ENCODE data around the gene THSD4.
A peak's percentile ranks its signal among the peaks of the same experiment; 100 is the strongest.
"Not testable (repeated sequence)": the region's sequence is repeated elsewhere in the genome, so short reads cannot be mapped to it uniquely, and the experiment has no call there.

Gene THSD4

DNA sequence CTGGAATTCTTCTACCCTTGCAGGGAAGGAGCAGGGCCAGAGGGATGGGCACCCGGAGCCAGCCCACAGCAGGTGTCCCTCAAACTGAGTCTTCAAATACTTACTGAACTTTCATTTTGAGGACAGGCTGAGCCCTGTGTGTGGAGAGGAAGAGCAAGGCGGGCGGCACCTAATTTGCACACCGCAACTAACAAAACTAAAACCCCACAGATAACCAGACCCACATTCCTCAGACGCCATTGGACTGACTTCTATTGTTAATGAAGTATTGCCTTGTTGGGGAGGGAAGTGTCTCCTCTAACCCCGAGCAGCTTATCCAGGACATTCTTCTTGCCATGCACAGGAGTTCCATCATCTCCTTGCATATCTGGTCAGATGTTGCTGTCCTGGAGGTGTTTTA is 589.9 kb downstream of the THSD4 start:
- DNase-seq (ENCODE audit: low read depth in 4 of 4, low spot score in 1 of 4), result no peak

DNA sequence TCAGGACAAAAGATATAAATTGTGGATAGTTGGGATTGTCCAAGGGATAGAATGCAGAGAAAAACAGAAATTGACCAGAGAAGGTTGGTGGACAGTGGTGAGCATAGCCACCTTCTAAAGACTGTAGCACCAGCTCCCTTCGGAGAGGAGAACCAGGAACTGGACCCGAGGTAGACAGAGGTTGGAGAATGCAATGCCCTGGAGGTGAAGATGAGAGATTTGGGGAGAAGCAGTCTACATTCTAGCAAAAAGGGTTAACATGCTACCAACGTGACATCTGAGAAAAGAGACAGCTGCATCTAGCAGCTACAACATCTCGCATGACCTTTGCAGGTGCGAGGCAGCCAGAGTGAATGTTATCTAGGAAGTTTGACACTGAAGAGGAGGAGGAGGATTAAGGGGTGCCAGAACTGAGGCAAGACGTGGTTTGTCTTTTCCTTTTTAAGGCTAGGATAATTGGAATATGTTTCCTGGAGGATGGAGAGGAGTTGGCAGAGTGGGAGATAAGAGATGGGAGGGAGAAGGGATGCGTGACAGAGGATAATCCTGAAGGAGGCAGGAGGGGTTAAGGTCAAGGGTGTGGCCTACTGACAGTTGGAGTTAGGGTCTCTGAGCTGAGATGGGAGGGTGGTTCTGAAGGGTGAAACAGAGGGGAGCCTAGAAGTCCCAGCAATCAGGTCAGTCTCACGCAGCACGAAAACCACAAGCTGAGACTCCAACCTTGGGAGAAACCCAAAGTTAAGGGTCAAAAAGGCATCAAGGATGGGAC is 591.4 kb downstream of the THSD4 start:
- no peak for DNase-seq (ENCODE audit: low read depth in 4 of 4, low spot score in 1 of 4)

DNA sequence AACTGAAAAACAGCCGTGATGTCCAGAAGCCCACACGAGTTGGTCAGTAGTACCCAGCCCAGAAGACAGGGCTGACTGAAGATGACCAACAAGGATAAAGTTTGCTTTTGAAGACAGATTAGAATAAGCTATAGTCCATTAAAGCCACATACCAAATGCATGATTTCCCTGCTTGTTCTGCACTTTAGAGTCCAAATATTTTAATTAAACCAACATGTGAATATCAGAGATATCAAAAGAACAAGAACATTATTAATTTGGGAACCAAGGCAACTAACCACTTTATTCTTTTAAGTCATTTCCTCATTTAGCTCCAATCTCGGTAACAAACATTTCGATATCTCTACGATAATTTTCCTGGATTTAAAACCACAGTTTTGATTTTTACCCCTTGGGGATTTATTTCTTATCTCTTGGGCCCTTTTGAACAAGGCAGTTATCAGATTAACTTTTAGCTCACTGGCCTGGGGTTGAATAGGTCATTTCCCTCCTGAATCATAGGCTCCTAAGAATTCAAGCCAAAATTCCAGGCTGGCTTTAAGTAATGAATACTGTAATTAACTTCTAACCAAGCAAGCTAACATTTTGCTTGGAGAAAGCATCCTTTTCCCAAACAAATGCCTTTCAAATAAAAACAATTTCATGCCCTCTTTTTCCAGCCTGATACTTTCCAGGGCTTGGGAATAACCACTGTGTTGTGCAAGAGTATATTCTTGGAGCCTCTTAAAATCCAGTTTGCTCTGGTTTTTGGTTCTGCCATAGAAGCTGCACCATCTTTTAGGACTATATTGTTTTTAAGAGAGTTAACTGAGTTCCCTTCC is 592.2 kb downstream of the THSD4 start:
- no peak for DNase-seq (ENCODE audit: low read depth in 4 of 4, low spot score in 1 of 4)

DNA sequence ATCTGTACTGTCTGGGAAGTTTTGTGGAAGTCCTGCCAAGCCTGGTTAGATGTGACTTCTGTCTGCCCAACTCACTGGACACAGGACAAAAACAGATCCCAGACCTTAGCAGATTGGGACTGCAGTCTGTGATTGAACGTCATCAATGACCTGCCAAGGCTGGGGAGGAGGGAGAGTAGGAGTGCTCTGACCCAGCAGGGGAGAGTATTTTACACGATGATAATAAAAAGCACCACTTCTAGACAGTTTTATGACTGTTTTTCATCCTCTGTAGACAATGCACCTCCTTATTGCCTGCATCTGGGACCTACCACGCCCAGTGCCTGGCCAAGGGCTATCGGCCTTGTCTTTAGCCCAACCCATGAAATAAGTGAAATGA is 592.8 kb downstream of the THSD4 start:
- no peak for DNase-seq (ENCODE audit: low read depth in 4 of 4, low spot score in 1 of 4)

DNA sequence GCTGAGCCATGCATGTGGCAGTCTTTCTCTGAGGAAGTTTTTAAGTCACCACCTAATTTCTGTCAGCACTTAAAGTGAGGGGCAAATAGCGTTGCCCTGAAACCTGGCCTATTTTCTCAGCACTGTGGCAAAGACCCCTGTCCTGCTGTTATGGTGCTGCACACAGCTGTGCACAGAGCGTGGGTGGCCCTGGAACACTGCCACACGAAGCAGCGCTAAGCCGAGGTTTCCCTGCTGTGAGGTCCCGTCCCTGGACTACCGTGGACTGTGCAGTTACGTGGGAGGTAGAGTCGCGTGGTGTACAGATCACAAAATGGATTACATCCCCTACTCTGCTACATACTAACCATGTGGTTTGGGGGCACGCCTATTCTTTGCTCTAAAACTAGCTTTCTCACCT is 593.5 kb downstream of the THSD4 start:
- DNase-seq (ENCODE audit: low read depth in 4 of 4, low spot score in 1 of 4), result no peak

DNA sequence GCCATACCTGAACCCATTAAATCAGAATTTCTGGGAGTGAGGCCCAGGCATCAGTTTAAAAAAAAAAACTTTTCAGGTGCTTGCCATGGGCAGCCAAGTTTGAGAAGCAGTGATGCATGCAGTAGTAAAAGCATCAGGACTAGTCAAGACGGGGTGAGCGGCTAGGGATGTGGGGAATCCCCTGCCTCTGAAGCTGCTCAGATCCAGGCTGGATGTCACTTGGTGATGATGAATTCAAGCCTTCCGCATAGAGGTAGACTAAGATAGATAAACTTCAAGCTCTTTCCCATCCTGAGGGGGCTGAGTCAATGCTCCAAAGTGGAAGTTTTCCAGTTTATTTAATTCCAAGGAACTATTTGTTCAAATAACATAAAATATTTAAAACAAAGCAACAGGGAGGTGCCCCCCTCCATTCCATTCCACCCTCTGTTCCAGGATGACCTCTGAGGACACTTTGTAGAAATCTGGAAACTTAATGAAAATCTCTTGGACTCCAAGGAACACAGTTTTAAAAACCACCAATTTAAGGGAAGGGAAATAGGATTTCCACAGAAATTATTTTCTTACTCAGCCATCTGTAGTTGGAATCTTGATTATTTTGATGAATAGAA is 594.6 kb downstream of the THSD4 start:
- no peak for DNase-seq (ENCODE audit: low read depth in 4 of 4, low spot score in 1 of 4)

DNA sequence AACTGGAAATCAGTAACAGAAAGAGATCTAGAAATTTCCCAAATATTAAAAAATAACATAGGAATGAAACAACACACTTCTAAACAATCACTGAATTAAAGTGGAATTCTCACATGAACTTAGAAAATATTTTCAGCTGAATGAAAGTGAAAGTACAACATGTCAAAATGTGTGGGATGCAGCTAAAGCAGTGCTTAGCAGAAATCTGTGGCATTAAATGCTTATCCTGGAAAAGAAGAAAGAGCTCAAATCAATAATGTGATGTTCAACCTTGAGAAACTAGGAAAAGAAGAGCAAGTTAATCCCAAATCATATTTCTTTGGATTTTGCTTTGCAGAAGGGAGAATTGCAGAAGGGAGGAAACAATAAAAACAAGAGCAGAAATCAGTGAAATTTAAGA is 596.9 kb downstream of the THSD4 start:
- DNase-seq (ENCODE audit: low read depth in 4 of 4, low spot score in 1 of 4), result no peak

DNA sequence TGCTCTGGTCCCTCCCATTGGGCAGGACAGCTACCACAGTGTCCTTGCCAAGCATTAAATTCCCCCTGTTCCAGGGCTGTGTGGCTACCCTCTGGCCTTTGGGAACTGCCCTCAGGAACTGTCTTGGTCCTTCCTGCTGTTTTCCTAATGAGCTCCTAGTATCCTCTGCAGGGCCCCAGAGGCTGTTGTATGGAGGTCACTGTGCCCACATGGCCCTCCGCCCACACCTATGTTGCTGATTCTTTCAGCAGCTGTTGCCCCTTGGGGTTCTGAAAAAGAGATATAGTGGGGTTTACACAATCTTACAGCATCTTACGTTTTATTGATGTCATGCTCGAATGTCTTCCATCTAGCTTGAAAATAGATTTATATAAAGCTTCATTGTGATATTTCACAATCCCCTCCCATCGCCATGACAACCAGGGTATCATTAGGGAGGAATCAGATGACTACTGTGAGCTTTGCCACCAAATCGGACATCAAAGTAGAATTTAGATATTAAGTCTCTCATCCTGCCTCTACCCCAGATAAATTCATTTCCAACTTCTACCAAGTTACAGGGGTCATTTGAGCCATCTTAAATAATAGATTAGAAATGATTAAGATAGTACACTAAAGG is 598.0 kb downstream of the THSD4 start:
- no peak for DNase-seq (ENCODE audit: low read depth in 4 of 4, low spot score in 1 of 4)

DNA sequence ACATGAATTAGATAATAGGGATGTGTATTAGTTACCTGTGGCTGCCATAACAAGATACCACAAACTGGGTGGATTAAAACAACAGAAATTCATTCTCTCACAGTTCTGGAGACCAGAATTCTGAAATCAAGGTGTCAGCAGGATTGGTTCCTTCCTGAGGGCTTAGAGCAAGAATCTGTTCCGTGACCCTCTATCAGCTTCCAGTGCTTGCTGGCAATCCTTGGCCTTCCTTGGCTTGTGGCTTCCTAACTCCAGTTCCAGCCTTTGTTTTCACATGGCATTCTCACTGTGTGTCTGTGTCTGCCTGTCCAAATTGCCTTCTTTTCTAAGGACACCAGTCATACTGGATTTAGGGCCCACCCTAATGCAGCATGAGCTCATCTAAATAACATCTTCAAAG is 600.6 kb downstream of the THSD4 start:
- no peak for DNase-seq (ENCODE audit: low read depth in 4 of 4, low spot score in 1 of 4)

DNA sequence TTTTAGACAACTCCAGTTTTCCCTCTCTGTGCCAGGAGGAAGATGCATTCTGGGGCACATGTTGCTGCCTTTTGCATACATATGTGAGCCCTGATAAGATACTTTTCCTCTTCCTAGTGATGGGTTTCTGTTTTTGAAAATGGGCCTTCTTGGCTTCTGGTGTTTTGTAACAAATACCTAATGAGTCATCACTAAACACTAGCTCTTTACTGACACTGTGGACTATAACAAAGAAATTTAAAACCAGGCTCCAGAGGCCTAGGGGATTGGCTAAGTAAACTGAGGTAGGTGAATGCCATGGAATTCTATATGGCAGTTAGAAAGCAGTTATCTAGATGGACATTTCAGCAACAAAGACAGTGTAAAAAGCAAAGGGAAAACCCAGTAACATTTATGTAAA is 601.7 kb downstream of the THSD4 start:
- DNase-seq (ENCODE audit: low read depth in 4 of 4, low spot score in 1 of 4), result no peak

DNA sequence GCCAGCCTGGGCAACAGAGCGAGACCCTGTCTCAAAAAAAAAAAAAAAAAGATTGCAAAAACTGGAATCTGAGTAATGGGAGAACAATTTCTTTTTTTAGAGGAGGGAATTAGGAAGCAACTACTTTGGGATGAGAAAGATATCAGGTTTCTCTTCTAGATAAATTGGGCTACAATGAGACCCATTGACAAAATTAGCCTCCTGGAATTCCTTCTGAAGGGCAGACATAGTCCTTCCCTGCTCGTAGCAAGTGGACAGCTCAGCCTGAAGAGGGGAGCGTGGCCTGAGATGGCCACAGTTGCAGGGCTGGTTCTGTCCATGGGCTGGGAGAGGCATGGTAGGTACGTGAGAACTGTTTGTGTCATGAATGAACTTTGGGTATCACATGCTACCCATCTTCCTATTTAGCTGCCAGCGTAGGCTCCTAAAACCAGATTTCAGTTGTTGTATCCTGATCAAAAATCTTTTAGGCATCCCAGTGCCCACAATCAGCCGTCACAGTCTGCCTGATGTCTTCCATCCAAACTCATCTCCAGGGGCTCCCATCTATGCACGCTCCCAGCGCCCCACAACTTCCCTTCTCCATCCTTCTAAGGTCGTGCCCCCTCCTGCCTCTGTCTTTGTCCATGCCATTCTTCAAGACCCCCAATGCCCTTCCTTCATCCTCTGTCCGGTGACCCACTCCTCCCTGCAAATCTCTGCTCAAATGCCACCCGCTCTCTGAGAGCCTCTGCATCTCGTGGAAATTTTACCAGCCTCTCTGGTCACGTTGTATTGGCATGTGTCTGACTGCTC is 603.0 kb downstream of the THSD4 start:
- DNase-seq (ENCODE audit: low read depth in 4 of 4, low spot score in 1 of 4), result no peak

DNA sequence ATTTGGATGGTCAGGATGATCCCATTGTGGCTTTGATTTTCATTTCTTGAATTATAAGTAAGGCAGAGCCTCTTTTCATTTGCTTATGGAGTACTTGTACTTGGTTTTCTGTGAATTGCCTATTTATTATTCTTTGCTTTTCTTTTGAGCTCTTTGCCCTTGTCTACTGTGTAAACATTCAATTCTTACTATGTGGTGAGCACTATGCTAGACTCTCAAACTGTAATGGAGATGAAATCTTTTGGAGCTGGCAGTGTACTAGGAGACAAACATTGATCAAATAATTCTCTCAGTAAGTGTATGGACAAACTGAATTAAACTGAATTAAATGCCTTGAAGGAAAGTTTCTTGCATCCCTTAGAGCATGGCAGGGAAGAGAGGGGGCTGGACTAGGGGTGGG is 608.1 kb downstream of the THSD4 start:
- no peak for DNase-seq (ENCODE audit: low read depth in 4 of 4, low spot score in 1 of 4)

DNA sequence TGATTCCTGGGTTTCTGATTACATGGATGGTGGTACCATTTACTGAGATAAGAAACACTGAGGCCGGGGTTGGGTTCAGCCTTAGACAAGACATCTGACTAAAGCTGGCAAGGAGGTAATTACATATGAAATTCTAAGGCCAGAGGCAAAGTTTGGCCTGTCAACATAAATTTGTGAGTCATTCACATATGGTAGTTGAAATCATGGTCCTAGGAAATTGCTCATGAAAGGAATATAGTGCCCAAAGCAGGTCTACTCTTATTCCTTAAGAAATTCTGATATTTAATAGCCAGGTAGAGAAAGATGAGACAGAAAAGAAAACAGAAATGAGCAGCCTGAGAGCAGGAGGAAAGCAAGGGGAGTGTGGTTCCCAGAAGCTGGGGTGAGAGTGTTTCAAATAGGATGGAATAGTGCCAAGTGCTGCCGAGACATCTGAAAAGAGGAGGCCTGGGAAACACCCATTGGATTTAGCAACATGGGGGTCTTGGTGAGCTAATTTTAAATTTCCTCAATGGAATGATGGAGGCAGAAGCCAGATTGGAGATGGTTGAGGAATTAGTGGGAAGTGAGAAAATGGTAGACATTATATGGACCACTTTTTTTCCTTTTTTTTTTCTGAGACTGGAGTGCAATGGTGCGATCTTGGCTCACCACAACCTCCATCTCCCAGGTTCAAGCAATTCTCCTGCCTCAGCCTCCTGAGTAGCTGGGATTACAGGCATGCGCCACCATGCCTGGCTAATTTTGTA is 610.1 kb downstream of the THSD4 start:
- DNase-seq (ENCODE audit: low read depth in 4 of 4, low spot score in 1 of 4), result not testable (repeated sequence)

DNA sequence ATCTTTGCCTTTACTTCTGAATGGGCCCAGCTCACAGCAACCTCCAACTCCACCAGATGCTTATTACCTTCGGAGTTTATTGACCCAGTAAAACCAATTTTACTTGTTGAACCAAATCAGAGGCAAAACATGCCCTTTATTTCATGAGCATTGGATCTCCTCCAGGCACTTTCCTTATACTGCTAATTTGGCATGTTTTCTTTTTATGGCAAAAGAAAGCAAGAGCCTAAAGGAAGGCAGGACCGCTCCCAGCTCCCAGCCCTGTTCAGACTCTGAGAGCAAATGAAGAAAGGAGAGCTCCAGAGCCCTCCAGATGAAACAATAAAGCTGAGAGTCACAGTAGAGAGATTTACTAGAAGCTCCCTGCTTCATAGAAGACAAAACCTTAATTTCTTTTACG is 613.6 kb downstream of the THSD4 start:
- no peak for DNase-seq (ENCODE audit: low read depth in 4 of 4, low spot score in 1 of 4)

DNA sequence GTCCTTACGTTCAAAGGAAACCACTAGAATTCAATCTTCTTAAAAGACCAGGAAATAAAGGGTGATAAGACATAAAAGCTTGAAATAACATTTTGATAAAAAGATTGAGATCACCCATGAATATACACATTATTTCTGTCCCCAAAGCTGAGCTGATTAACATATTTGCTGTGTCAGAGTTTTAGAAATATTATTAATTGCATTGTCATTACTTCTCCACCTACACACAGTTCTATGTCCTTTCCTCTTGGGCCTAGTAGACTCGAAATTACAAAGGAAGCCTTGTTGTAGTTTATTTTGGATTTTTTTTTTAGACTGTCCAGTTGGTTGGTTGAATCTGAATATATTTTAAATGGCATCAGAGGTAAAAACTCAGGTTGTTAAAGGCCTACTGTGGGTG is 614.0 kb downstream of the THSD4 start:
- DNase-seq (ENCODE audit: low read depth in 4 of 4, low spot score in 1 of 4), result no peak

DNA sequence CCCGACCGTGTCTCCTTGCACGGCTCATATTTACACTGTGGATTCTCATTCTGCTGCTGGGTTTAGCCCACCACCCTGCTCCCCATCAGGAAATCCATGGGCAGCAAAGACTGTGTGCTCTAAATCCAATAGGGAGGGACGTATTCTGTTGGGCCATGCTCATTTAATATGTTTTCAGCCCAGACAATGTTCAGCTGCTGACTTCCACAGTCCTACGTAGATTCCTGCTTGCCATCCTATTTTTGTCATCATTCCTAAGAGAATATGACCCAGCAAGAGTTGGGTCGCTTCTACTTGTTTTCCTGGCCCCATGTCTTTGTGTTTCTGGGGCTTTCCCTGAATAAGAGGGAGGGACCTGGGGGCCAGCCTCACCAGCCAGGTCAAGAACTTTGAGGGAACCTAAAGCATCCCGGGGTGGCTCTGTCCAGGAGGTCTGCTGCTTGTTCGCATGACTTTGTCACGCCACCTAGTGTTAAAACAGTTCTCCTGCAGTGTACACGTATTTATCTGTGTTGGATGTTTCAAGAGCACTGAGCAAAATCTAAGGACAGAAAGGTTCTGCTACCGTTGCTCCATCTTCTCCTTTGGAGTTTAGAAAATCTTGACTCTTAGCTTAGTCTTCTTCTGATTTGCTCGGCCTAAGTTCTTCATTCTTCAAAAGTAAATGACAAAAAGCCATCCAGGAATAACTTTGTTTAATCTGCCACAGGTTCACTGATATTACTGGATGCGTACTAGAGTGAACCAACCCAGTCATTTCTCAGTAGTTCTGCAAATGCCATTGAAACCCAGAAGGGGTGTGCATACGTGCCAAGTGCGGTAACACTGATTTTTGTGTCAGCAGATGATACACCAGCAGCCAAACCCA is 615.2 kb downstream of the THSD4 start:
- peak in 2 of 4 experiments; percentile 2 for DNase-seq (ENCODE audit: low read depth in 4 of 4, low spot score in 1 of 4)

DNA sequence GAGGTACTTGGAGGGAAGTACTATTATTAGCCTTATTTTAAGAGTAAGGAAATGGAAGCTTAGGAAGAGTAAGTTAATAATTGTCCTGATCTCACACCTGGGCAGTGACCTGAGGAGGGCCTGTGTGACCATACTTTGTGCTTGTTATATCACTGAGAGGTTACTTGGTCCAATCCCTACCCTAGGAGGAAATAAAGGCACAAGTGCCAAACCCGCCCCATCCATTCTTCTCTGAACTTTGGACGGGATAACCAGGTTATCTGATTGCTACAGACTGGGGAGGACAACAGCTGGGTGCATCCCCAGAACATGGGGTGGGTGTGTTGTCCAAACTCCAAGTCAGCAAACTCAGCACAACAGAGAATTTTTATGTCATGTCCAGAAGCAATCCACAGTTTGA is 617.4 kb downstream of the THSD4 start:
- no peak for DNase-seq (ENCODE audit: low read depth in 4 of 4, low spot score in 1 of 4)

DNA sequence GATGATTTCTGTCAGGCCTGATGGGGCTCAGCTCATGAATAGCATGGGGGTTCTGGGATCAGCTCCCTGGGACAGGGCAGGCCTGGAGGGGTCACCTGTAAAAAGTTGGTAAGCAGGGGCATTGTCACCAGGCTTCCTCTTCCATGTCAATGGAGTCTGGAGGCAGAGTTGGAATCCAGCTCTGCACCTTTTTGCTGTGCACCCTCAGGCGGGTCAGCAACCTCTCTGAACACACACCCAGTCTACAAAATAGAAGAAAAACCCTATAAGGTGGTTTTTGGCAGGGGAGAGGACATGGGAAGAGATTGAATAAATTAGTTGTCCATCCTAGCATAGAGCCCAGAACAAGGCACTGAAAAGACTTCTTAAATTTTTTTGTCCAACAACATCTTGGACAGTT is 617.9 kb downstream of the THSD4 start:
- DNase-seq (ENCODE audit: low read depth in 4 of 4, low spot score in 1 of 4), result no peak

DNA sequence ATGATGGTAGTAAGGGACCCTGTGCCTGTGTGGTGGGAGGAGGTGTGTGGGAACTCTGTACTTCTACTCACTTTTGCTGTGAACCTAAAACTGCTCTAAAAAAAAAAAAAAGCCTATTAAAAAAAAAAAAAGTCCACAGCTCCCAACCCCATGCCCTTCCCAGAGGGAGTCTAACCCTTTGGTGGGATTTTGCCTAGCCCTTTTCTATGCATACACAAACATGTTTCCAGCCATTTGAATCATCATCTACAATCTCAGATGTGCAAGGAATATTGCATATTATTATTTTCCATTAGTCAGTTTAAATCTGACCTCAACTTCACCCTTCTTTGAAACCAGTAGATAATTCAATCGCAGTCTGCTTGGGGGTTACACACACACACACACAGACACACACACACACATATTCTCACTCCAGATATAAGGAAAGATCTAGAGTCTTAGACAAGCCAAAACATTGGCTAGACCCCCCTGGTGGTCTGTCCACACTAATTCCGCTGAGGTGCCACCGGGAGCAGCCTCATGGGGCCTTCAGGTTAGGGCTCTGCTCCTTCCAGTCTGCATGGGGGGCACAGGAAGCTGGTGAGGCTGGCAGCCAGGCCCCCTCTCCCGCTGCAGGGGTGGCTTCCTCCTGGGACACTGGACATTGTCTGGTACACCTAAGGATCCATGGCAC is 619.6 kb downstream of the THSD4 start:
- DNase-seq (ENCODE audit: low read depth in 4 of 4, low spot score in 1 of 4), result no peak
